GM12864 (cell line): ENCODE measurements around the gene B3GAT3.

Experiments
- DNase-seq: peaks from one replicate; pipeline ENCODE4 v3.0.0-alpha.2; 2011; ENCODE audit warnings: low read depth
- H3K4me3 ChIP-seq: 2 replicates; pipeline ENCODE4 v1.5.1; 2011; ENCODE audit warnings: mild to moderate bottlenecking, low read depth, low read length, control low read depth
- CTCF ChIP-seq: IDR thresholded peaks from 2 replicates; pipeline ENCODE4 v1.5.1; 2011; ENCODE audit warnings: low read depth, mild to moderate bottlenecking, moderate library complexity, low read length, control low read depth, inconsistent platforms; ENCODE audit errors: missing control alignments

B3GAT3 gene

GRCh38 chr11:62614275-62614674 lies 7.5 kb downstream of the B3GAT3 start:
- DNase-seq, result no peak
- no peak for TF ChIP-seq CTCF
- H3K4me3 ChIP-seq, result no peak overlapping the region

- H3K4me3 ChIP-seq, result no peak overlapping the region
- no peak for TF ChIP-seq CTCF
- DNase-seq, result no peak
These were observed 8.5 kb downstream of the B3GAT3 start for GRCh38 chr11:62613291-62613778.

- DNase-seq, result no peak
- TF ChIP-seq CTCF, result peak; percentile 87
- peak within 1 kb of the TSS; percentile 78 for H3K4me3 ChIP-seq
These were observed 9.2 kb downstream of the B3GAT3 start, which contains the start of the genes EML3 and ROM1 for GRCh38 chr11:62612366-62613290. Gene EML3, minus strand, starts transcription at chr11:62612775. Its CDS starts 318 bp downstream, at chr11:62612457. Gene ROM1, plus strand, starts transcription at chr11:62613257. Its CDS starts 25 bp downstream, at chr11:62613282.

- no peak for DNase-seq
- TF ChIP-seq CTCF, result no peak
- peak overlapping the region; percentile 78 for H3K4me3 ChIP-seq
These were observed 10.0 kb downstream of the B3GAT3 start for GRCh38 chr11:62611705-62612365.

GRCh38 chr11:62610814-62611704 lies 10.7 kb downstream of the B3GAT3 start:
- TF ChIP-seq CTCF, result no peak
- peak overlapping the region; percentile 78 for H3K4me3 ChIP-seq
- DNase-seq, result no peak

GRCh38 chr11:62610403-62610802 lies 11.4 kb downstream of the B3GAT3 start:
- no peak for DNase-seq
- H3K4me3 ChIP-seq, result no peak overlapping the region
- no peak for TF ChIP-seq CTCF
